GM13977 (cell line): ENCODE measurements around the gene SLC10A7.

ENCODE experiments used
- DNase-seq: peaks from one replicate; pipeline ENCODE4 v3.0.0; 2012; ENCODE audit warnings: low spot score
- CTCF ChIP-seq: IDR thresholded peaks from 2 replicates; pipeline ENCODE4 v1.5.1; 2012; ENCODE audit warnings: mild to moderate bottlenecking, control low read depth; ENCODE audit not compliant: insufficient read depth; ENCODE audit errors: extremely low read depth, missing control alignments
- in situ Hi-C: fragments of 300-500 bp; cut with MboI; formaldehyde crosslinking; loops from one replicate; pipeline ENCODE4 v1.12.0; 2022; ENCODE audit warnings: low sequenced_read_pairs, low pct_unique_long_range_greater_than_20kb, mixed read lengths, inconsistent platforms; ENCODE audit not compliant: unreplicated experiment

SLC10A7 gene

GRCh38 chr4:146521541-146522097, at the start of gene SLC10A7:
Gene SLC10A7 (minus strand): TSS chr4:146521940. CDS start chr4:146521717, 223 bp downstream.
- TF ChIP-seq CTCF = no peak
- DNase-seq = peak; percentile 86
- in situ Hi-C loops = no loop called here

- no peak for DNase-seq
- in situ Hi-C loops = no loop called here
- TF ChIP-seq CTCF = no peak
These were observed 45.7 kb upstream of the SLC10A7 start for GRCh38 chr4:146567396-146567795.

- in situ Hi-C loops = no loop called here
- DNase-seq = no peak
- no peak for TF ChIP-seq CTCF
These were observed 42.8 kb upstream of the SLC10A7 start for GRCh38 chr4:146564492-146564891.

GRCh38 chr4:146550161-146550560, 28.4 kb upstream of the SLC10A7 start:
- TF ChIP-seq CTCF = no peak
- in situ Hi-C loops = no loop called here
- no peak for DNase-seq

GRCh38 chr4:146548443-146548842, 26.7 kb upstream of the SLC10A7 start:
- DNase-seq = no peak
- in situ Hi-C loops = no loop called here
- no peak for TF ChIP-seq CTCF

GRCh38 chr4:146545102-146545501, 23.4 kb upstream of the SLC10A7 start:
- TF ChIP-seq CTCF = peak; percentile 35
- in situ Hi-C loops = no loop called here
- peak; percentile 42 for DNase-seq
